ENCODE results near the gene IL4I1.

Gene IL4I1

GRCh38 chr19:49879243-49879963, 17.3 kb downstream of the IL4I1 start:
- no peak for DNase-seq (ENCODE audit: low read depth)

- no peak for DNase-seq (ENCODE audit: low read depth)
Observed at GRCh38 chr19:49878744-49879070, 18.0 kb downstream of the IL4I1 start.

GRCh38 chr19:49877879-49878743, 18.6 kb downstream of the IL4I1 start:
- peak; percentile 97 for DNase-seq (ENCODE audit: low read depth)

GRCh38 chr19:49877020-49877878, 19.4 kb downstream of the IL4I1 start, which contains the start of the genes AKT1S1 and TBC1D17:
Gene AKT1S1 (minus strand): TSS chr19:49877355. CDS start chr19:49873295, 4,060 bp downstream.
Gene TBC1D17 (plus strand): TSS chr19:49877702. CDS start chr19:49877724, 22 bp downstream.
- DNase-seq (ENCODE audit: low read depth): peak; percentile 100

GRCh38 chr19:49876422-49877019, 20.2 kb downstream of the IL4I1 start:
- DNase-seq (ENCODE audit: low read depth): peak; percentile 99

GRCh38 chr19:49875857-49876421, 20.7 kb downstream of the IL4I1 start:
- DNase-seq (ENCODE audit: low read depth): peak; percentile 62

- no peak for DNase-seq (ENCODE audit: low read depth)
Observed at GRCh38 chr19:49875177-49875576, 21.5 kb downstream of the IL4I1 start.

- no peak for DNase-seq (ENCODE audit: low read depth)
Observed at GRCh38 chr19:49874503-49875157, 22.1 kb downstream of the IL4I1 start.

GRCh38 chr19:49873834-49874233, 22.9 kb downstream of the IL4I1 start:
- no peak for DNase-seq (ENCODE audit: low read depth)

- DNase-seq (ENCODE audit: low read depth): no peak
Observed at GRCh38 chr19:49873129-49873521, 23.6 kb downstream of the IL4I1 start.

- DNase-seq (ENCODE audit: low read depth): no peak
Observed at GRCh38 chr19:49872245-49873128, 24.2 kb downstream of the IL4I1 start.

GRCh38 chr19:49871349-49871985, 25.2 kb downstream of the IL4I1 start:
- DNase-seq (ENCODE audit: low read depth): no peak

GRCh38 chr19:49870309-49870901, 26.3 kb downstream of the IL4I1 start:
- no peak for DNase-seq (ENCODE audit: low read depth)

- peak; percentile 100 for DNase-seq (ENCODE audit: low read depth)
Observed at GRCh38 chr19:49869484-49870308, 27.0 kb downstream of the IL4I1 start.

- no peak for DNase-seq (ENCODE audit: low read depth)
Observed at GRCh38 chr19:49869009-49869483, 27.6 kb downstream of the IL4I1 start.

- peak; percentile 92 for DNase-seq (ENCODE audit: low read depth)
Observed at GRCh38 chr19:49866933-49867782, 29.5 kb downstream of the IL4I1 start, which contains the start of gene PNKP. Gene PNKP (minus strand): TSS chr19:49867576. CDS start chr19:49867204, 372 bp downstream.

GRCh38 chr19:49864890-49865289, 31.8 kb downstream of the IL4I1 start:
- no peak for DNase-seq (ENCODE audit: low read depth)

All from EH (cell line).